GM12801 (cell line): ENCODE results near the gene MGP.

Source experiments
- TF ChIP-seq, protein P1 (sequence below): IDR thresholded peaks from one replicate; pipeline ENCODE4 v1.5.1; 2011; ENCODE audit warnings: control low read depth; ENCODE audit not compliant: insufficient read length; ENCODE audit errors: extremely low read depth

The MGP gene

GRCh38 chr12:14890701-14891100 lies 5.0 kb upstream of the MGP start:
- TF ChIP-seq, protein P1, sequence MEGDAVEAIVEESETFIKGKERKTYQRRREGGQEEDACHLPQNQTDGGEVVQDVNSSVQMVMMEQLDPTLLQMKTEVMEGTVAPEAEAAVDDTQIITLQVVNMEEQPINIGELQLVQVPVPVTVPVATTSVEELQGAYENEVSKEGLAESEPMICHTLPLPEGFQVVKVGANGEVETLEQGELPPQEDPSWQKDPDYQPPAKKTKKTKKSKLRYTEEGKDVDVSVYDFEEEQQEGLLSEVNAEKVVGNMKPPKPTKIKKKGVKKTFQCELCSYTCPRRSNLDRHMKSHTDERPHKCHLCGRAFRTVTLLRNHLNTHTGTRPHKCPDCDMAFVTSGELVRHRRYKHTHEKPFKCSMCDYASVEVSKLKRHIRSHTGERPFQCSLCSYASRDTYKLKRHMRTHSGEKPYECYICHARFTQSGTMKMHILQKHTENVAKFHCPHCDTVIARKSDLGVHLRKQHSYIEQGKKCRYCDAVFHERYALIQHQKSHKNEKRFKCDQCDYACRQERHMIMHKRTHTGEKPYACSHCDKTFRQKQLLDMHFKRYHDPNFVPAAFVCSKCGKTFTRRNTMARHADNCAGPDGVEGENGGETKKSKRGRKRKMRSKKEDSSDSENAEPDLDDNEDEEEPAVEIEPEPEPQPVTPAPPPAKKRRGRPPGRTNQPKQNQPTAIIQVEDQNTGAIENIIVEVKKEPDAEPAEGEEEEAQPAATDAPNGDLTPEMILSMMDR, result no peak

DNA sequence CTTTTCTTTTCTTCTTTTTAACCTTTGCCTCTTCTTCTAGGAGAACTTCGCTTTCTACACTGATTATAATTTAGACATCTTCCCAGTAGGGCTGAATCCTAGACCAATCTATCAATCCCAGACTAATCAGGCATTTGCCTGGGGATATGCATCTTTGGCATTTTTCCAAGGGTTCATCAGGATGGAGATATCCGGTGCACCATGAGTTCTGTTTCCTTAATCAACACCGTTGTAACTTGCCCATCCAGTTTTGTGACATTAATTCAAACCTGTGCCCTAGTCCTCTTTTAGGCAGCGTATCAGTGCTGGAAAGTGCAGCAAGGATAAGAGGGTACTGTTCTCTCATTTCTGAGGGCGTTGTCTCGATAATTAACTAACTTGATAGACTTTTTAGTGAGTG lies 617 bp upstream of the MGP start:
- TF ChIP-seq, protein P1, result no peak

GRCh38 chr12:14884458-14884878 lies 1.2 kb downstream of the MGP start:
- TF ChIP-seq, protein P1, result no peak

GRCh38 chr12:14883686-14884085 lies 2.0 kb downstream of the MGP start:
- TF ChIP-seq, protein P1, result no peak

DNA sequence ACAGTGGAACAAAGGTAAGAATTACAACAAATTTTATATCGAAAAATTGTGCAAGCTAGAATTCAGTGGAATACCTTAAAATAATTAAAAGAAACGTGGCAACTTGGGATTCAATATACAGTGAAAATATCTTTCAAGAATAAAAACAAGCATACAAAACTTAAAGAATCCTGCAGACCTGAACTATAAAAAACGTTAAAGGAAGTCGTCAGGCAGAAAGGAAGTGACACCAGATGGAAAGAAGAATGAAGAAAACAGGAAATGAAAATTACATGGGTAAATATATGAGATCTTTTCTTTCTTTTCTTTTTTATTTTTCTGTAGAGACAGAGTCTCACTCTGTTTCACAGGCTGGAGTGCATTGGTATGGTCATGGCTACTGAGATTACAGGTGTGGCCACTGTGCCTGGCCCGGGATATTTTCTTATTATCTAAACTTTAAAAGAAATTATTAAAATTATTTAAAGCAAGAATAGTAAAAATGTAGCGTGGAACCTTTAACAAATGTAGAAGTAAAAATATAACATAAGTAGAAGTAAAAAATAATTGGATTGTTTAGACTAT lies 4.7 kb downstream of the MGP start:
- TF ChIP-seq, protein P1, result no peak

DNA sequence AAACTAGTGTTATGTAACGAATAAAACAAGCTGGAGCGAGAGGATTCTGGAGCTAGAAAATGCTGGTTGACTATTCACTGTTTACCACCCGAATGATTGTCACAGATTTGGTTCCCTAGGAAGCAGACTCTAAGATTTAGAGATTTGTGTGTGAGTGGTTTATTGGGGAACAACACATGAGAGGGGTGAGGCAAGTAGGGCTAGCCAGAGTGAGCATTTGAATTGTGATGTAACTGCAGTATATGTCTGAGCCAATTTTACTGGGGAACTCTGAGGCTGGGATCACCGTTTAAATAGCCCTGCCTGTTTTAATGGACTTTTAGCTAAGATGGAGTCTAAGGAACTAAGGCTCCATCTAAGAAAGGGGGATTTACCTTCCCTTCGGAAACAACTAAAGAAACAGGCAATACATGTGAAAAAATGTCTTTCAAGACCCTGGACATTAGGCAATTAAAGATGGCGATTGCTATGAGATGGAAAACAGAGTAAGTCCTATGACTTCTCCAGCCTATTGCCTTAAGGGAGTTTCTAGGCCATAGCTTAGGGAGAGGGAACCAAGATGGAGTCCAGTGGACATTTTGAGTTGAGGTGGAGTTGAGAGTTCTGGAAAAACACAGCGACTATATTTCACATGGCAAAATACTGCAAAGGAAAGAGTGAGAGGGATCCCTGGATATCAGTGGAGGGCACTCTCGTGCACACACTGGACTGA lies 6.3 kb downstream of the MGP start:
- TF ChIP-seq, protein P1, result no peak

GRCh38 chr12:14878488-14878887 lies 7.2 kb downstream of the MGP start:
- TF ChIP-seq, protein P1, result no peak
